Stomach smooth muscle (tissue), 2 donors: ENCODE data around the gene PFKFB3.

Experiments used
- H3K27ac ChIP-seq: one replicate; pipeline ENCODE4 v1.7.0; 2013; ENCODE audit warnings: mild to moderate bottlenecking, low read length, inconsistent platforms
- H3K27me3 ChIP-seq, 2 donors: one replicate each; pipeline ENCODE4 v1.7.0; 2013; ENCODE audit warnings: low read length in 2 of 2; ENCODE audit not compliant: insufficient read depth in 2 of 2, control insufficient read depth in 1 of 2
- H3K36me3 ChIP-seq, 2 donors: one replicate each; pipeline ENCODE4 v1.7.0; 2013; ENCODE audit warnings: low read length in 2 of 2; ENCODE audit not compliant: control insufficient read depth in 2 of 2, insufficient read depth in 2 of 2
- H3K4me1 ChIP-seq: one replicate; pipeline ENCODE4 v1.7.0; 2013; ENCODE audit warnings: low read length; ENCODE audit not compliant: control insufficient read depth, insufficient read depth
- H3K4me3 ChIP-seq, 2 donors: one replicate each; pipeline ENCODE4 v1.7.0; 2013; ENCODE audit warnings: low read length in 2 of 2
- H3K9ac ChIP-seq, 2 donors: one replicate each; pipeline ENCODE4 v1.7.0; 2013; ENCODE audit warnings: low read length in 2 of 2, mild to moderate bottlenecking in 1 of 2
- H3K9me3 ChIP-seq, 2 donors: one replicate each; pipeline ENCODE4 v1.7.0; 2013; ENCODE audit warnings: low read length in 2 of 2; ENCODE audit not compliant: control insufficient read depth in 2 of 2
- donor health status: healthy.
- donor health status: Pancreatic carcinoma.

Gene PFKFB3

GRCh38 chr10:6229290-6229689 lies 26.6 kb downstream of the PFKFB3 start:
- peaks cover 38 to 59% of the 10 kb centered on the region in 2 donors for H3K36me3 ChIP-seq
- no peak overlapping the region for H3K4me3 ChIP-seq
- H3K27ac ChIP-seq: no peak overlapping the region
- no peaks in the 10 kb centered on the region for H3K9me3 ChIP-seq
- H3K27me3 ChIP-seq: no peaks in the 10 kb centered on the region
- no peaks in the 10 kb centered on the region for H3K4me1 ChIP-seq
- H3K9ac ChIP-seq: no peak overlapping the region

- no peak overlapping the region for H3K9ac ChIP-seq
- H3K36me3 ChIP-seq: peaks cover 36 to 58% of the 10 kb centered on the region in 2 donors
- no peaks in the 10 kb centered on the region for H3K4me1 ChIP-seq
- no peak overlapping the region for H3K4me3 ChIP-seq
- H3K27me3 ChIP-seq: no peaks in the 10 kb centered on the region
- H3K27ac ChIP-seq: no peak overlapping the region
- H3K9me3 ChIP-seq: no peaks in the 10 kb centered on the region
Observed at GRCh38 chr10:6229746-6230145, 27.0 kb downstream of the PFKFB3 start.

GRCh38 chr10:6230315-6230714 lies 27.6 kb downstream of the PFKFB3 start:
- H3K9me3 ChIP-seq: no peaks in the 10 kb centered on the region
- H3K27me3 ChIP-seq: no peaks in the 10 kb centered on the region
- H3K27ac ChIP-seq: no peak overlapping the region
- H3K9ac ChIP-seq: no peak overlapping the region
- H3K36me3 ChIP-seq: peaks cover 31 to 54% of the 10 kb centered on the region in 2 donors
- H3K4me1 ChIP-seq: no peaks in the 10 kb centered on the region
- H3K4me3 ChIP-seq: no peak overlapping the region

- Histone ChIP-seq H3K4me3 (no peak overlapping the region), H3K27ac (no peak overlapping the region), H3K27me3 (no peaks in the 10 kb centered on the region), H3K9me3 (no peaks in the 10 kb centered on the region), H3K4me1 (no peaks in the 10 kb centered on the region), H3K9ac (no peak overlapping the region), H3K36me3 (peaks cover 26 to 50% of the 10 kb centered on the region in 2 donors)
Observed at GRCh38 chr10:6231146-6231545, 28.4 kb downstream of the PFKFB3 start.

GRCh38 chr10:6231730-6232129 lies 29.0 kb downstream of the PFKFB3 start:
- Histone ChIP-seq H3K4me1 (no peaks in the 10 kb centered on the region), H3K9ac (no peak overlapping the region), H3K27me3 (no peaks in the 10 kb centered on the region), H3K4me3 (no peak overlapping the region), H3K36me3 (peaks cover 21 to 49% of the 10 kb centered on the region in 2 donors), H3K27ac (no peak overlapping the region), H3K9me3 (no peaks in the 10 kb centered on the region)

GRCh38 chr10:6232225-6232807 lies 29.6 kb downstream of the PFKFB3 start:
- Histone ChIP-seq H3K36me3 (peaks cover 21 to 47% of the 10 kb centered on the region in 2 donors), H3K27me3 (no peaks in the 10 kb centered on the region), H3K9me3 (no peaks in the 10 kb centered on the region), H3K9ac (no peak overlapping the region), H3K4me1 (no peaks in the 10 kb centered on the region), H3K27ac (no peak overlapping the region), H3K4me3 (no peak overlapping the region)

GRCh38 chr10:6232846-6233724 lies 30.4 kb downstream of the PFKFB3 start:
- Histone ChIP-seq H3K4me3 (no peak overlapping the region), H3K4me1 (no peaks in the 10 kb centered on the region), H3K9ac (no peak overlapping the region), H3K27ac (no peak overlapping the region), H3K27me3 (no peaks in the 10 kb centered on the region), H3K36me3 (peaks cover 19 to 40% of the 10 kb centered on the region in 2 donors), H3K9me3 (no peaks in the 10 kb centered on the region)

- no peaks in the 10 kb centered on the region for H3K27me3 ChIP-seq
- peaks cover 16 to 36% of the 10 kb centered on the region in 2 donors for H3K36me3 ChIP-seq
- no peaks in the 10 kb centered on the region for H3K9me3 ChIP-seq
- H3K4me1 ChIP-seq: no peaks in the 10 kb centered on the region
- no peak overlapping the region for H3K4me3 ChIP-seq
- H3K27ac ChIP-seq: no peak overlapping the region
- H3K9ac ChIP-seq: no peak overlapping the region
Observed at GRCh38 chr10:6233725-6234277, 31.1 kb downstream of the PFKFB3 start.

GRCh38 chr10:6234371-6234770 lies 31.6 kb downstream of the PFKFB3 start:
- Histone ChIP-seq H3K4me3 (no peak overlapping the region), H3K9ac (no peak overlapping the region), H3K27ac (no peak overlapping the region), H3K27me3 (no peaks in the 10 kb centered on the region), H3K9me3 (no peaks in the 10 kb centered on the region), H3K4me1 (no peaks in the 10 kb centered on the region), H3K36me3 (peaks cover 16 to 35% of the 10 kb centered on the region in 2 donors)

GRCh38 chr10:6236349-6237198 lies 33.8 kb downstream of the PFKFB3 start:
- Histone ChIP-seq H3K27me3 (no peaks in the 10 kb centered on the region), H3K4me3 (no peak overlapping the region), H3K9me3 (no peaks in the 10 kb centered on the region), H3K27ac (no peak overlapping the region), H3K4me1 (no peaks in the 10 kb centered on the region), H3K9ac (no peak overlapping the region), H3K36me3 (peaks cover 12 to 24% of the 10 kb centered on the region in 2 donors)
